Keratinocyte (primary cell): Measurements from ENCODE around the gene RNASE8. TPM values are rescaled to one million over a fixed set of nuclear protein-coding genes. Genes with fewer than 3 reads are reported as not detected.

ENCODE experiments used
- DNase-seq: peaks from one replicate; pipeline ENCODE4 v3.0.0-alpha.2; 2011; ENCODE audit warnings: low read depth, missing footprints, low spot score
- FAIRE-seq: peaks from 2 replicates; lab custom pipeline; 2011; peaks lifted over from hg19 to GRCh38; lab: Jason Lieb, UNC
- H2AFZ ChIP-seq: 2 replicates; pipeline ENCODE4 v1.6.0; 2012; ENCODE audit warnings: low read length, control low read depth, inconsistent platforms; ENCODE audit not compliant: control insufficient read depth
- H3K27ac ChIP-seq: 2 replicates; pipeline ENCODE4 v1.5.1; 2011; ENCODE audit warnings: low read length; ENCODE audit not compliant: control insufficient read depth, insufficient read depth
- H3K27me3 ChIP-seq: 3 replicates; pipeline ENCODE4 v1.6.0; 2011; ENCODE audit warnings: low read length; ENCODE audit not compliant: control insufficient read depth, insufficient read depth; ENCODE audit errors: extremely low read depth
- H3K36me3 ChIP-seq, 2 experiments: 2 replicates in 1 of 2; 3 replicates in 1 of 2; pipeline ENCODE4 v1.5.1; 2011; ENCODE audit warnings: low read length in 2 of 2, mild to moderate bottlenecking in 1 of 2; ENCODE audit not compliant: control insufficient read depth in 2 of 2, insufficient read depth in 2 of 2; ENCODE audit errors: extremely low read depth in 1 of 2
- H3K4me1 ChIP-seq: 3 replicates; pipeline ENCODE4 v1.5.1; 2011; ENCODE audit warnings: low read length; ENCODE audit not compliant: control insufficient read depth, insufficient read depth; ENCODE audit errors: extremely low read depth
- H3K4me2 ChIP-seq: 3 replicates; pipeline ENCODE4 v1.6.0; 2011; ENCODE audit warnings: low read depth, low read length; ENCODE audit not compliant: control insufficient read depth, insufficient read depth; ENCODE audit errors: extremely low read depth
- H3K4me3 ChIP-seq, 3 experiments: fragments of 200-600 bp in 1 of 3; sonication (generic) in 1 of 3; 2 replicates in 2 of 3; 3 replicates in 1 of 3; pipeline ENCODE4 v1.5.1; 2011 to 2016; ENCODE audit warnings: low read length in 3 of 3, mild to moderate bottlenecking in 3 of 3, control low read depth in 2 of 3, inconsistent platforms in 1 of 3, low read depth in 1 of 3, mixed read lengths in 1 of 3, mixed run types in 1 of 3, moderate library complexity in 1 of 3; ENCODE audit not compliant: control insufficient read depth in 2 of 3, insufficient read depth in 2 of 3; ENCODE audit errors: extremely low read depth in 1 of 3
- H3K79me2 ChIP-seq: 2 replicates; pipeline ENCODE4 v1.6.0; 2012; ENCODE audit warnings: low read length; ENCODE audit not compliant: control insufficient read depth, insufficient read depth
- H3K9ac ChIP-seq: 3 replicates; pipeline ENCODE4 v1.6.0; 2011; ENCODE audit warnings: low read length; ENCODE audit not compliant: control insufficient read depth, insufficient read depth; ENCODE audit errors: extremely low read depth
- H3K9me1 ChIP-seq: 3 replicates; pipeline ENCODE4 v1.6.0; 2011; ENCODE audit warnings: low read length; ENCODE audit not compliant: control insufficient read depth, insufficient read depth; ENCODE audit errors: extremely low read depth
- H3K9me3 ChIP-seq: 2 replicates; pipeline ENCODE4 v1.5.1; 2012; ENCODE audit warnings: low read depth, low read length; ENCODE audit not compliant: control insufficient read depth
- H4K20me1 ChIP-seq: 3 replicates; pipeline ENCODE4 v1.6.0; 2011; ENCODE audit warnings: low read length; ENCODE audit not compliant: control insufficient read depth, insufficient read depth; ENCODE audit errors: extremely low read depth
- CTCF ChIP-seq, 3 experiments: IDR thresholded peaks in 1 of 3; conservative IDR thresholded peaks in 1 of 3; optimal IDR thresholded peaks in 1 of 3; 2 replicates in 2 of 3; 3 replicates in 1 of 3; pipeline versions ENCODE3 to v1.5.1; 2011; ENCODE audit warnings: low read length in 3 of 3, mild to moderate bottlenecking in 3 of 3, moderate library complexity in 2 of 3, control low read depth in 1 of 3, inconsistent platforms in 1 of 3; ENCODE audit not compliant: insufficient read depth in 2 of 3; ENCODE audit errors: extremely low read depth in 1 of 3
- EZH2 ChIP-seq: IDR thresholded peaks from one replicate; pipeline ENCODE4 v1.6.1; 2012; ENCODE audit warnings: inconsistent platforms, mild to moderate bottlenecking, low read length, moderate library complexity
- dilution Hi-C: fragments of 300-500 bp; cut with MboI; formaldehyde crosslinking; loops from one replicate; pipeline ENCODE4 v1.7.0; 2020; ENCODE audit warnings: low sequenced_read_pairs; ENCODE audit not compliant: extremely low pct_ligation_motif_present
- polyA plus RNA-seq, 5 experiments: library from polyadenylated mRNA; depleted of rRNA in 3 of 5; stranded (reverse) in 3 of 5; stranded (forward) in 1 of 5; unstranded in 1 of 5; fragments of >200 nt; gene quantifications; 1 replicate in 1 of 5; 2 replicates in 3 of 5; 3 replicates in 1 of 5; pipeline versions ENCODE4 v1.2.1 to v1.2.3, GENCODE V29; 2011 to 2012; ENCODE audit warnings: missing spikeins in 2 of 5, low read depth in 1 of 5, low replicate concordance in 1 of 5

The RNASE8 gene
- polyA plus RNA-seq, 1 donor (not counting 4 experiments of a cell fraction or from before 2014, with no cell fraction given), result not detected

- Histone ChIP-seq H3K9ac (peak overlapping the region; percentile 22), H3K27ac (no peak overlapping the region), H2AFZ (peak overlapping the region; percentile 37), H3K9me1 (no peaks in the 10 kb centered on the region), H3K36me3 (no peaks in the 10 kb centered on the region), H3K9me3 (no peaks in the 10 kb centered on the region), H3K79me2 (no peaks in the 10 kb centered on the region), H3K4me3 (peak overlapping the region; percentile 23 to 85 (median 47)), H3K4me1 (peaks cover 18% of the 10 kb centered on the region), H3K27me3 (peaks cover 17% of the 10 kb centered on the region), H4K20me1 (no peaks in the 10 kb centered on the region), H3K4me2 (peak overlapping the region; percentile 92)
- dilution Hi-C loops, result no loop called here
- FAIRE-seq (no peak), DNase-seq (no peak)
- TF ChIP-seq EZH2 (peak; percentile 58), CTCF (optimal IDR thresholded peaks at IDR 0.05 in 1 of 3, IDR thresholded peaks at IDR 0.05 in 1 of 3, conservative IDR thresholded peaks at IDR 0.05 in 1 of 3; ENCODE audit: extremely low read depth in 1 of 3, insufficient read depth in 2 of 3, low read length in 3 of 3) (no peak)
Observed at GRCh38 chr14:21069388-21070082, 11.9 kb downstream of the RNASE8 start.

- Histone ChIP-seq H3K27ac (peak within 1 kb of the TSS; percentile 20), H2AFZ (peak within 1 kb of the TSS; percentile 77), H3K9me3 (no peaks in the 10 kb centered on the region), H3K9ac (peak within 1 kb of the TSS; percentile 68), H3K9me1 (no peaks in the 10 kb centered on the region), H3K36me3 (no peaks in the 10 kb centered on the region), H3K27me3 (peaks cover 17% of the 10 kb centered on the region), H4K20me1 (no peaks in the 10 kb centered on the region), H3K4me3 (peak within 1 kb of the TSS; percentile 47 to 85 (median 80)), H3K79me2 (no peaks in the 10 kb centered on the region), H3K4me1 (peaks cover 18% of the 10 kb centered on the region), H3K4me2 (peak within 1 kb of the TSS; percentile 92)
- dilution Hi-C loops, result no loop called here
- FAIRE-seq (no peak), DNase-seq (no peak)
- no peak for TF ChIP-seq EZH2
- no peak for TF ChIP-seq CTCF (optimal IDR thresholded peaks at IDR 0.05 in 1 of 3, IDR thresholded peaks at IDR 0.05 in 1 of 3, conservative IDR thresholded peaks at IDR 0.05 in 1 of 3; ENCODE audit: extremely low read depth in 1 of 3, insufficient read depth in 2 of 3, low read length in 3 of 3)
Observed at GRCh38 chr14:21070083-21070609, 12.5 kb downstream of the RNASE8 start, which contains the start of gene ARHGEF40. ARHGEF40 (plus strand) TSS chr14:21070304; CDS start chr14:21070397, 93 bp downstream.
